Mesendoderm (in vitro differentiated cells): Measurements from ENCODE around the gene CENPA.
"Not testable (repeated sequence)": the region's sequence is repeated elsewhere in the genome, so short reads cannot be mapped to it uniquely, and the experiment has no call there.

ENCODE experiments used
- DNase-seq: peaks from one replicate; pipeline ENCODE4 v3.0.0; 2013
- H2AK5ac ChIP-seq: 2 replicates; pipeline ENCODE4 v1.6.1; 2013; ENCODE audit warnings: low read length, inconsistent platforms
- H2BK120ac ChIP-seq: 2 replicates; pipeline ENCODE4 v1.6.1; 2013; ENCODE audit warnings: low read depth, mild to moderate bottlenecking, low read length, moderate library complexity, mixed read lengths
- H2BK15ac ChIP-seq: replicated peaks from 2 replicates; pipeline ENCODE4 v1.6.1; 2013; ENCODE audit warnings: low read depth, mild to moderate bottlenecking, moderate library complexity
- H2BK5ac ChIP-seq: 2 replicates; pipeline ENCODE4 v1.6.1; 2013; ENCODE audit warnings: low read length, inconsistent platforms
- H3K18ac ChIP-seq: 2 replicates; pipeline ENCODE4 v1.6.1; 2013; ENCODE audit warnings: mild to moderate bottlenecking, low read length, mixed read lengths
- H3K23ac ChIP-seq: one replicate; pipeline ENCODE4 v1.6.1; 2013; ENCODE audit warnings: low read length
- H3K27ac ChIP-seq: 2 replicates; pipeline ENCODE4 v1.5.1; 2013; ENCODE audit warnings: low read depth, mild to moderate bottlenecking, inconsistent platforms, low read length, moderate library complexity
- H3K27me3 ChIP-seq: 2 replicates; pipeline ENCODE4 v1.6.1; 2013; ENCODE audit warnings: low read length, control low read depth, mild to moderate bottlenecking, inconsistent platforms; ENCODE audit not compliant: insufficient read depth, poor library complexity
- H3K36me3 ChIP-seq: 2 replicates; pipeline ENCODE4 v1.6.1; 2013; ENCODE audit warnings: low read length, inconsistent platforms; ENCODE audit not compliant: control insufficient read depth, insufficient read depth
- H3K4ac ChIP-seq: one replicate; pipeline ENCODE4 v1.6.1; 2013; ENCODE audit warnings: low read depth, mild to moderate bottlenecking, low read length, moderate library complexity
- H3K4me1 ChIP-seq: 2 replicates; pipeline ENCODE4 v1.6.1; 2013; ENCODE audit warnings: low read depth, low read length, inconsistent platforms; ENCODE audit not compliant: control insufficient read depth
- H3K4me2 ChIP-seq: 2 replicates; pipeline ENCODE4 v1.6.1; 2013; ENCODE audit warnings: low read length
- H3K4me3 ChIP-seq: 2 replicates; pipeline ENCODE4 v1.5.1; 2013; ENCODE audit warnings: mild to moderate bottlenecking, low read length
- H3K56ac ChIP-seq: one replicate; pipeline ENCODE4 v1.6.1; 2013; ENCODE audit warnings: low read length
- H3K79me1 ChIP-seq: 2 replicates; pipeline ENCODE4 v1.6.1; 2013; ENCODE audit warnings: low read length, inconsistent platforms
- H3K79me2 ChIP-seq: 2 replicates; pipeline ENCODE4 v1.6.1; 2013; ENCODE audit warnings: mild to moderate bottlenecking, low read length; ENCODE audit not compliant: control insufficient read depth, insufficient read depth
- H3K9ac ChIP-seq: 2 replicates; pipeline ENCODE4 v1.6.1; 2013; ENCODE audit warnings: low read length, inconsistent platforms
- H4K5ac ChIP-seq: one replicate; pipeline ENCODE4 v1.6.1; 2013; ENCODE audit warnings: low read length
- H4K8ac ChIP-seq: one replicate; pipeline ENCODE4 v1.6.1; 2013; ENCODE audit warnings: low read depth, mild to moderate bottlenecking, control low read depth, low read length, moderate library complexity
- WGBS: extraction: QIAGEN DNeasy Blood & Tissue Kit; methylation state at CpG from one replicate; pipeline ENCODE4 v1.1.7; 2013; ENCODE audit warnings: low lambda C conversion rate, missing lambda C conversion rate; ENCODE audit not compliant: insufficient coverage; ENCODE audit errors: extremely low coverage; 5-methylcytosine and 5-hydroxymethylcytosine counted together

The CENPA gene

GRCh38 chr2:26746934-26747333 lies 38.9 kb upstream of the CENPA start:
- Histone ChIP-seq H3K27me3 (no peaks in the 10 kb centered on the region), H4K5ac (no peak overlapping the region)
- no CpG with 5 or more reads among the region's 3 CpGs for WGBS

DNA sequence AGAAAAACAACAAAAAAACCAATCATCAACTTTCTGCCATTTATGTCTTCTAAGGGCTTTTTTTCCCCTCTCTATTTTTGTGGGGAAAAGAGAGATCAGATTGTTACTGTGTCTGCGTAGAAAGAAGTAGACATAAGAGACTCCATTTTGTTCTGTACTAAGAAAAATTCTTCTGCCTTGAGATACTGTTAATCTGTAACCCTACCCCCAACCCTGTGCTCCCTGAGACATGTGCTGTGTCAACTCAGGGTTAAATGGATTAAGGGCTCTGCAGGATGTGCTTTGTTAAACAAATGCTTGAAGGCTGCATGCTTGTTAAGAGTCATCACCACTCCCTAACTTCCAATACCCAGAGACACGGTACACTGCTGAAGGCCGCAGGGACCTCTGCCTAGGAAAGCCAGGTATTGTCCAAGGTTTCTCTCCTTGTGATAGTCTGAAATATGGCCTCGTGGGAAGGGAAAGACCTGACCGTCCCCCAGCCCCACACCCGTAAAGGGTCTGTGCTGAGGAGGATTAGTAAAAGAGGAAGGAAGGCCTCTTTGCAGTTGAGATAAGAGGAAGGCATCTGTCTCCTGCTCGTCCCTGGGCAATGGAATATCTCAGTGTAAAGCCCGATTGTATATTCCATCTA lies 36.0 kb upstream of the CENPA start:
- peak overlapping the region; percentile 62 for H2BK5ac ChIP-seq
- H3K4me1 ChIP-seq, result peaks cover 17% of the 10 kb centered on the region
- H3K36me3 ChIP-seq, H2AK5ac ChIP-seq, H3K4me3 ChIP-seq, H2BK15ac ChIP-seq, H3K27me3 ChIP-seq, H4K5ac ChIP-seq, H4K8ac ChIP-seq, H3K4me2 ChIP-seq, H3K79me2 ChIP-seq, H3K23ac ChIP-seq, H3K79me1 ChIP-seq, H3K4ac ChIP-seq: not testable (repeated sequence)
- H3K18ac ChIP-seq, result peak overlapping the region; percentile 70
- H3K56ac ChIP-seq, result peak overlapping the region; percentile 63
- peak overlapping the region; percentile 10 for H3K9ac ChIP-seq
- peak overlapping the region; percentile 86 for H2BK120ac ChIP-seq
- no CpG with 5 or more reads among the region's 8 CpGs for WGBS
- peak; percentile 93 for DNase-seq
- H3K27ac ChIP-seq, result peak overlapping the region; percentile 67

More at GRCh38 chr2:26746934-26747333, 38.9 kb upstream of the CENPA start:
- Histone ChIP-seq H3K4me1 (peaks cover 5% of the 10 kb centered on the region), H3K79me1 (no peaks in the 10 kb centered on the region), H2BK120ac (no peak overlapping the region), H4K8ac (no peak overlapping the region), H3K23ac (no peak overlapping the region), H3K79me2 (no peaks in the 10 kb centered on the region), H3K4me2 (no peak overlapping the region), H2BK5ac (no peak overlapping the region), H3K36me3 (no peaks in the 10 kb centered on the region), H3K4ac (no peak overlapping the region), H3K18ac (no peak overlapping the region), H2BK15ac (no peak overlapping the region), H3K9ac (no peak overlapping the region), H3K27ac (no peak overlapping the region), H3K4me3 (no peak overlapping the region), H3K56ac (no peak overlapping the region), H2AK5ac (no peak overlapping the region)
- no peak for DNase-seq

- H3K4me2 ChIP-seq, H3K27me3 ChIP-seq, H4K8ac ChIP-seq, H3K79me2 ChIP-seq, H3K9ac ChIP-seq, H3K36me3 ChIP-seq, H2AK5ac ChIP-seq, H4K5ac ChIP-seq, H3K79me1 ChIP-seq, H3K23ac ChIP-seq, H3K4me3 ChIP-seq, H2BK5ac ChIP-seq: not testable (repeated sequence)
- Histone ChIP-seq H2BK120ac (peak overlapping the region; percentile 76), H3K27ac (peak overlapping the region; percentile 83), H3K18ac (peak overlapping the region; percentile 97), H3K56ac (peak overlapping the region; percentile 78), H3K4ac (peak overlapping the region; percentile 59), H3K4me1 (peaks cover 22% of the 10 kb centered on the region), H2BK15ac (peak overlapping the region; percentile 61)
- no CpG with 5 or more reads among the region's 11 CpGs for WGBS
- DNase-seq, result peak; percentile 43
These were observed 35.4 kb upstream of the CENPA start for GRCh38 chr2:26750467-26750866.

- Histone ChIP-seq H3K18ac (peak overlapping the region; percentile 89), H4K5ac (no peak overlapping the region), H3K27me3 (no peaks in the 10 kb centered on the region), H2BK120ac (peak overlapping the region; percentile 79), H3K27ac (no peak overlapping the region), H3K79me2 (no peaks in the 10 kb centered on the region), H2BK15ac (peak overlapping the region; percentile 87), H3K4me2 (no peak overlapping the region), H3K23ac (no peak overlapping the region), H2AK5ac (no peak overlapping the region), H3K9ac (no peak overlapping the region), H3K4me3 (no peak overlapping the region), H3K79me1 (no peaks in the 10 kb centered on the region), H2BK5ac (no peak overlapping the region), H3K4me1 (peaks cover 25% of the 10 kb centered on the region), H3K4ac (no peak overlapping the region), H3K56ac (peak overlapping the region; percentile 51), H4K8ac (no peak overlapping the region), H3K36me3 (no peaks in the 10 kb centered on the region)
- WGBS, result no CpG with 5 or more reads among the region's 3 CpGs
- DNase-seq, result peak; percentile 71
These were observed 33.2 kb upstream of the CENPA start for GRCh38 chr2:26752656-26753055.

- H3K23ac ChIP-seq, result no peak overlapping the region
- no CpG with 5 or more reads among the region's 4 CpGs for whole genome bisulfite sequencing
- no peak overlapping the region for H2BK120ac ChIP-seq
- no peak overlapping the region for H4K8ac ChIP-seq
- H3K9ac ChIP-seq, result no peak overlapping the region
- H2BK5ac ChIP-seq, result no peak overlapping the region
- H3K27ac ChIP-seq, result no peak overlapping the region
- DNase-seq, result no peak
- H3K4me2 ChIP-seq, result no peak overlapping the region
- no peak overlapping the region for H3K56ac ChIP-seq
- H3K36me3 ChIP-seq, result no peaks in the 10 kb centered on the region
- H3K4me3 ChIP-seq, result no peak overlapping the region
- no peaks in the 10 kb centered on the region for H3K79me1 ChIP-seq
- no peak overlapping the region for H3K4ac ChIP-seq
- H2BK15ac ChIP-seq, result no peak overlapping the region
- peaks cover 31% of the 10 kb centered on the region for H3K4me1 ChIP-seq
- H3K79me2 ChIP-seq, result no peaks in the 10 kb centered on the region
- no peak overlapping the region for H3K18ac ChIP-seq
- H3K27me3 ChIP-seq, result no peaks in the 10 kb centered on the region
- H4K5ac ChIP-seq, result no peak overlapping the region
- no peak overlapping the region for H2AK5ac ChIP-seq
These were observed 31.3 kb upstream of the CENPA start for GRCh38 chr2:26754539-26754938.
